Measurements from ENCODE around the gene RGP1. TPM values are rescaled to one million over a fixed set of nuclear protein-coding genes. Genes with fewer than 3 reads are reported as not detected.

RGP1 gene, protein sequence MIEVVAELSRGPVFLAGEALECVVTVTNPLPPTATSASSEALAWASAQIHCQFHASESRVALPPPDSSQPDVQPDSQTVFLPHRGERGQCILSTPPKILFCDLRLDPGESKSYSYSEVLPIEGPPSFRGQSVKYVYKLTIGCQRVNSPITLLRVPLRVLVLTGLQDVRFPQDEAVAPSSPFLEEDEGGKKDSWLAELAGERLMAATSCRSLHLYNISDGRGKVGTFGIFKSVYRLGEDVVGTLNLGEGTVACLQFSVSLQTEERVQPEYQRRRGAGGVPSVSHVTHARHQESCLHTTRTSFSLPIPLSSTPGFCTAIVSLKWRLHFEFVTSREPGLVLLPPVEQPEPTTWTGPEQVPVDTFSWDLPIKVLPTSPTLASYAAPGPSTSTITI
- total RNA-seq = 10 to 100 TPM in 5 of 6 experiments, 1 to 10 TPM in 1; 9.5 to 13.0 (median 11.4) TPM
- long read RNA-seq = 0 reads

DNA sequence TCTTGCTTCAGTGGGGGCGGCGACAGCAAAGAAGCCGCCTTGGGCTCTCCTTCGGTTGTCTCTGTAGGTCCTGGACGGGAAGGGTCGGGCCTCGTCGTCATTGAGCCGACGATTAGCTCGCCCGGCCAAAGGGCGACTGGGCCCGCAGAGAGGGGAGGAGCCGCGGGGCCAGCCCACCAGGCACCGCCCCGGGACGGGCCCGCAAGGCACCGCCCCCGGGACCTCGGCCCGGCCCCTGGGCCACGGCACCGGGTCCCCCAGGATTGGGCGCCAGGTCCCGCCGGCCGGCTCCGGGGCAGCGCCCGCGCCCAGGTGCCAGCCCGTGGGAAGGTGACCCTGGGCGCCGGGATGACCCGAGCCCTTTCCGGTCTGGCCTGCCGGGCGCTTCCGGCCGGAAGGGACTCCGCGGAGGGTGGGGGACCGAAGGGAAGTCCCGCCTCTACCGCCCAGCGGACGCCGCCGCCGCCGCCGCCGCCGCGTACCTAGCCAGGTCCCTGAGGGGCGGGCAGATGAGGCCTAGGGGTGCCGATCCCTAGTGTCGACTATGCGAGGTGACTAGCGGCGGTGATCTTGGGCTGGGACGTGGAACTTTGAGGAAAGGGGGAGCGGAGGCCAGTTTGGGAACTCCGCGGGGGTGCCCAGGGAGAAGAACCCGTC is at the start of gene RGP1, which contains the start of gene GBA2:
TSS of gene RGP1 (plus strand) at position 430 of the 657 bp plus-strand sequence. CDS start 469 bp downstream, outside the sequence.
TSS of gene GBA2 (minus strand) at position 371 of the 657 bp plus-strand sequence. CDS start 524 bp downstream, outside the sequence.
- H3K36me3 ChIP-seq = peaks cover under 1 to 46% (median 20%) of the 10 kb centered on the region in 4 donors
- H3K4me1 ChIP-seq = peaks cover 0 to 33% (median 15%) of the 10 kb centered on the region in 4 donors
- 2% methylated on average over 13 of the region's 69 CpGs for WGBS (ENCODE audit: insufficient coverage, low coverage, low lambda C conversion rate, missing lambda C conversion rate)
- no peak for TF ChIP-seq CTCF (IDR thresholded peaks at IDR 0.05)
- peak; percentile 87 for TF ChIP-seq POLR2A (IDR thresholded peaks at IDR 0.05)
- peak within 1 kb of the TSS; percentile 68 to 87 (median 85) for H3K27ac ChIP-seq
- peak; percentile 93 to 94 (median 94) for DNase-seq
- H3K4me3 ChIP-seq = peak within 1 kb of the TSS; percentile 78 to 83 (median 82)
- ATAC-seq = peak; percentile 84 to 94 (median 89)
- intact Hi-C loops (cut with DNase I) = no loop called here
- no peaks in the 10 kb centered on the region for H3K27me3 ChIP-seq
- H3K9me3 ChIP-seq = no peaks in the 10 kb centered on the region

GRCh38 chr9:35700031-35700430 is 49.1 kb upstream of the RGP1 start:
- H3K27me3 ChIP-seq = no peaks in the 10 kb centered on the region
- no peak for TF ChIP-seq CTCF (IDR thresholded peaks at IDR 0.05)
- TF ChIP-seq POLR2A (IDR thresholded peaks at IDR 0.05) = no peak
- no peak overlapping the region for H3K4me3 ChIP-seq
- no peaks in the 10 kb centered on the region for H3K9me3 ChIP-seq
- no peaks in the 10 kb centered on the region for H3K4me1 ChIP-seq
- DNase-seq (no peak), ATAC-seq (no peak)
- H3K27ac ChIP-seq = no peak overlapping the region
- peaks cover 51 to 92% (median 63%) of the 10 kb centered on the region in 4 donors for H3K36me3 ChIP-seq
- intact Hi-C loops (cut with DNase I) = no loop called here
- 88% methylated on average over 9 of the region's 11 CpGs for WGBS (ENCODE audit: insufficient coverage, low coverage, low lambda C conversion rate, missing lambda C conversion rate)

- Histone ChIP-seq H3K9me3 (no peaks in the 10 kb centered on the region), H3K27me3 (no peaks in the 10 kb centered on the region), H3K4me3 (no peak overlapping the region), H3K36me3 (peaks cover 58 to 97% (median 68%) of the 10 kb centered on the region in 4 donors), H3K4me1 (no peaks in the 10 kb centered on the region), H3K27ac (no peak overlapping the region)
- intact Hi-C loops (cut with DNase I) = no loop called here
- no peak for DNase-seq
- TF ChIP-seq POLR2A (IDR thresholded peaks at IDR 0.05) (no peak), CTCF (IDR thresholded peaks at IDR 0.05) (no peak)
- no peak for ATAC-seq
Measured at GRCh38 chr9:35700942-35701341, 48.1 kb upstream of the RGP1 start.

DNA sequence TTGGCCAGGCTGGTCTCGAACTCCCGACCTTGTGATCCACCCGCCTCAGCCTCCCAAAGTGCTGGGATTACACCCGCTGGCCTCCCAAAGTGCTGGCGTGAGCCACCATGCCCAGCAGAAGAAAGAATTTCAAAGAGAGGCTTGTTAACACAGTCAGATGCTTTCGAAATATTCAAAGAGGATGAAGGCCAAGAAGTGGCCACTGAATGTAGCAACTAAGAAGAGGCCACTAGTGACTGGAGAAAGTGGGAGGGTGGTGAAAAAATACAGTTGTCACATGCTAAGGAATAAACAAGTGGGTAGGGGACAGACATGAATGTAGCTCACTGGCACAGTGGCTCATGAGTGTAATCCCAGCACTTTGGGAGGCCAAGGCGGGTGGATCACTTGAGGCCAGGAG is 46.4 kb upstream of the RGP1 start:
- ATAC-seq = no peak
- intact Hi-C loops (cut with DNase I) = no loop called here

More for the DNA sequence above, 46.4 kb upstream of the RGP1 start:
- H3K4me1 ChIP-seq = no peaks in the 10 kb centered on the region
- DNase-seq = no peak
- no peaks in the 10 kb centered on the region for H3K9me3 ChIP-seq
- H3K27me3 ChIP-seq = no peaks in the 10 kb centered on the region
- peaks cover 63 to 100% (median 81%) of the 10 kb centered on the region in 4 donors for H3K36me3 ChIP-seq
- over 99% methylated on average over 7 of the region's 7 CpGs for WGBS (ENCODE audit: insufficient coverage, low coverage, low lambda C conversion rate, missing lambda C conversion rate)
- H3K27ac ChIP-seq = no peak overlapping the region
- H3K4me3 ChIP-seq = no peak overlapping the region
- TF ChIP-seq CTCF (IDR thresholded peaks at IDR 0.05) (no peak), POLR2A (IDR thresholded peaks at IDR 0.05) (no peak)
